ENCODE measurements around the gene CCDC190. TPM values are rescaled to one million over a fixed set of nuclear protein-coding genes. Genes with fewer than 3 reads are reported as not detected.
"Not testable (repeated sequence)": the region's sequence is repeated elsewhere in the genome, so short reads cannot be mapped to it uniquely, and the experiment has no call there.

Gene CCDC190
- polyA plus RNA-seq, 1 donor: 6.7 TPM

DNA sequence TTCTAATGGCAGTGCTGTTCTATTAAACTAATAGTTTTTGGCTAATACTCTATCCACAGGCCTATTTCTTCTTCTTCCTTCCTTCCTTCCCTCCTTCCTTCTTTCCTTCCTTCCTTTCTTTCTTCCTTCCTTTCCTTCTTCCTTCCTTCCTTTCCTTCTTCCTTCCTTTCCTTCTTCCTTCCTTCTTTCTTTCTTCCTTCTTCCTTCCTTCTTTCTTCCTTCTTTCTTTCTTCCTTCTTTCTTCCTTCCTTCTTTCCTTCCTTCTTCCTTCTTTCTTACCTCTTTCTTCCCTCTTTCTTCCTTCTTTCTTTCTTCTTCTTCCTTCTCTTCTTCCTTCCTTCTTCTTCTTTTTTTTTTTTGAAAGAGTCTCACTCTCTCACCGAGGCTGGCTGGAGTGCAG, 31.7 kb downstream of the CCDC190 start:
- DNase-seq: no peak

DNA sequence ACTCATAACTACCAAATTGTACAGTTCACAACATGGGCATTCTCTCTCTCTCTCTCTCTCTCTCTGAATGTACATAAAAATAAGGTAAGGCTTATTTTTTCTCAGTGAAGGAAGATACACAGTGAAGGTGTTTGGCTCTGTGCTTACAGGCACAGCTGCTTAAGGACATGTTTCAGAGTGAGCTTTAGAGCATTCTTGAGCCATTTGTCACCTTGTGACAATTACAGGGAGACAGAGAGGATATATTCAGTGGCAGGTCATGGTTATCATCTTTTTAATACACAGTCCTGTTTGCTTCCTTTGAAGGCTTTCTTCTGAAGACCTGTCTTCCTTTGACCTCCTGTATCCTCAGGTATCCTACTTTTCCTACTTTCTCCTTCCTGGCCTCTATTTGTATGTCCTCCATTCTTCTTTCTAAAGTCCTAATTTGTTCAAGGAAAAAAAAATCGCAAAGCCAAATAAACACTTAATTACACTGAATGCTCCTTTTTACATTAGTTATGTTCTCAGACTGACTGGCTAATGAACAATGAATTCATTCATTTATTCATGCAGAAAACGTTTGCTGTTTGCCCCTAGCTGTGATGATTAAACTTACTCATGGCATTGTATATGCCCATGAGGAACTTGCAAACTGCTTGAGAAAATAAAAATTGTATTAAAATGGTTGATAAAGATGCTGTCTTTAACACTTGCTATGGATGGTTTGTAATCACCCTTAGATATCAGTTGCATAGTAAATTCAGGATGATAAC, 37.0 kb downstream of the CCDC190 start:
- no peak for DNase-seq

DNA sequence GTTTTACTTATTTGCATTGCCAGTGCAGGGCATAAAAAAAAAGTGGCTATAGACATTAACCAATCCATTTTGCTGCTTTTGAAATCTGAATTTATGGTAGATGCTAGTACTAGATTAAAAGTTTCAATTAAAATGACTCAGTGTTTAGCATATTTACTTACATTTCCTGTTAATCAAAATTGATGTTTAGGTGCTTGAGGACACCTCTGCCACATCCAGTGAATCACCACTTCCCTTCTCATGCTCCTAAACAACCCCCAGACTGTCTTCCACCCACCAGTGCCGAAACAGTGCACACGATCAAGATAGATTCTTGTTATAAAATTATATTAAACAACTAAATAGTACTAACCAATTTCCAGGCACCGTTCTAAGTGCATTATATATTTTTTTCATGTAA, 37.7 kb downstream of the CCDC190 start:
- no peak for DNase-seq

DNA sequence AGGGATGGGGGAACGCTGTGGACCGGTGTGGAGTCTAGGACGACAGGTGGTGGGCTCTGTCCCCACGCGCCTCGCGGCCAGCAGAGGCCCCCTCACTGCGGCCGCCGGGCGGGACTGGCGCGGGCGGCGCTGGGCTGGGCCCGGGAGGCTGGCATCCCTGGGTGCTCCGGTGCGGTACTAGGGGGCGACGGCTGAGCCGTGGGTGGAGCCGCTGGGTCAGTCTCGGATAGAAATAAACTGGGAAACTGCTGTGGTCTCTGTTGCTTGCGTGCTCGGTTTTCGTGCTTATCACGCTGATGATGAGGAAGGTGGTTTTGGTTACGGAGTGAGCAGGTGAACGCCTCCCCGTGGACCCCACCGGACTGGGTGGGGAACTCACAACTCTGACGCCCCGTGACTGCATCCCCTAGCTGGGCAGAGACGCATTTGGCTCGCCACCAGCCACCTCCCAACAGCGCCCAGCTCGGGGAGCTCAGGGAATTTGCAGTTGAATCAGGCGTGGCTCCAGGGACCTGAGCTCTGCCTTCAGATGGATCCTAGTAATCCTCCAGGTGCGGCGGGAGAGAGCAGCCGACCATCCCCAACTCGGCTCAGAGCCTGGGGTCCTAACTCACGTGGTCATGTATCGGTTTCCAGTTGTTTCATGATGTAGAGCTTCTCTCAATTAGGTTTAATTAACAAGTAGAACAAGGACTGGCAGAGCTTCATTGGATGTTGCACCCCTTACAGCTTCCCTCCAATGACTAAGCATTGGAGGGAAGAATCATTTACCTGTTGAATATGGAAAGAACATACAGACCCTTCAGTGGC, 38.4 kb downstream of the CCDC190 start:
- DNase-seq: no peak

DNA sequence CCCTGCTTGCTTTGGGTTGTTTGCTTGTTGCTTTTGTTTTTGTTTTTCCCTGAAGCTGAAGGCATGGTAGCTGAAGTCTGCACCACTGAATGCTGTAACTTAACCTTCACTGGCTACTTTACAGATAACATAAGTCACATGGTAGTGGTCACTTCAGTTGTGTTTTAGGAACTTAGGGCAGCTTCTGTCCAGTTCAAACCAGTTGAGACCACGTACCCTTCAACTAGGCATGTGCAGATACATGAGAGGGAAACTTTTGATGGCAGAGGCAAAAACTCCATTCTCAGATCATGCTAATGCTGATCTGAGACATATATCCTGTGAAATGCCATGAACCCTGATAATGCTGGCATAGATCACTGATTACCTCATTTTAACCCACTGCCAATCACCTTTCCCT, 42.3 kb downstream of the CCDC190 start:
- not testable (repeated sequence) for DNase-seq

DNA sequence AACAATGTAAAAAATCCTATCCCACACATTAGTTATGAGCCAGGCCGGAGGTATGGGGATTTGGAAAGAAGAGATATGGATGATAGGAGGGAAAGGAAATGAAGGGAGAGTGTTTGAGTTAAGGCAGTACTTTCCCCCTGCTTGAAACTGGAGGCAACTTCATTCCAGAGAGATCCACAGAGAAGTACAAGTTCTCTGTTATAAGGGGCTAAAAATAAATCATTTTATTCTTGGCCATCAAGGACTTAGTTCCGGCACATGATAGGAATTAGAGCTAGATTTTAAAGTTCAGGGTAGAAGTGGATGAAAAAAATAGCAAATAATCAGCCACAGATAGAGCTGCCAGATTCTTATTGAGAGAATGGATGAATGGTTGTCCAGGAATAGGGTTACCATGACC, 42.8 kb downstream of the CCDC190 start:
- not testable (repeated sequence) for DNase-seq

DNA sequence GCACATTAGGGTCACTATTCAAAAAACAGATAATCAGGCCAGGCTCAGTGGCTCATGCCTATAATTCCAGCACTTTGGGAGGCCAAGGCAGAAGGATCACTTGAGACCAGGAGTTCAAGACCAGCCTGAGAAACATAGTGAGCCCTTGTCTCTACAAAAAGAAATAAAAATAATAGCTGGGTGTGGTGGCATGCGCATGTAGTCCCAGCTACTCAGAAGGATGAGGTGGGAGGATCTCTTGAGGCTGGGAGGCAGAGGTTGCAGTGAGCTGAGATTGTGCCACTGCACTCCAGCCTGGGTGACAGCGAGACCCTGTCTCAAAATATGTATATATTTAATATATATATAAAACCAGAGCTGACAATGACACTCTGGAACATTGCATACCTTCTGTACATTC, 48.6 kb downstream of the CCDC190 start:
- not testable (repeated sequence) for DNase-seq

DNA sequence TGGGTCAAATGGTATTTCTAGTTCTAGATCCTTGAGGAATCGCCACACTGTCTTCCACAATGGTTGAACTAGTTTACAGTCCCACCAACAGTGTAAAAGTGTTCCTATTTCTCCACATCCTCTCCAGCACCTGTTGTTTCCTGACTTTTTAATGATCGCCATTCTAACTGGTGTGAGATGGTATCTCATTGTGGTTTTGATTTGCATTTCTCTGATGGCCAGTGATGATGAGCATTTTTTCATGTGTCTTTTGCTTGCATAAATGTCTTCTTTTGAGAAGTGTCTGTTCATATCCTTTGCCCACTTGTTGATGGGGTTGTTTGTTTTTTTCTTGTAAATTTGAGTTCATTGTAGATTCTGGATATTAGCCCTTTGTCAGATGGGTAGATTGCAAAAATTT, 53.5 kb downstream of the CCDC190 start:
- not testable (repeated sequence) for DNase-seq

Other genes with a start within 250 kb of the CCDC190 start
- 34.6 TPM for gene DDR2, start 228.7 kb downstream of the CCDC190 start, polyA plus RNA-seq (ENCODE audit: insufficient read length)
- gene HSD17B7, start 70.5 kb downstream of the CCDC190 start, polyA plus RNA-seq (ENCODE audit: insufficient read length): 9.1 TPM
- 1.2 TPM for gene RGS4, start 208.2 kb upstream of the CCDC190 start, polyA plus RNA-seq (ENCODE audit: insufficient read length)